Esophagus squamous epithelium (tissue), 4 donors: ENCODE results near the gene SOX8.

ENCODE experiments used
- CTCF ChIP-seq, 6 experiments: fragments of 450-650 bp in 4 of 6; fragments of 200-600 bp in 2 of 6; sonication (generic) in 2 of 6; IDR thresholded peaks; one replicate each; pipeline ENCODE4 v1.5.1; 2016 to 2019; ENCODE audit warnings: antibody characterized with exemption in 6 of 6, mild to moderate bottlenecking in 4 of 6, moderate library complexity in 4 of 6
- POLR2A ChIP-seq, 4 donors: fragments of 450-650 bp; IDR thresholded peaks; one replicate each; pipeline ENCODE4 v1.6.1; 2017; ENCODE audit warnings: antibody characterized with exemption in 4 of 4, mild to moderate bottlenecking in 4 of 4, moderate library complexity in 3 of 4

- no peak for TF ChIP-seq CTCF (IDR thresholded peaks at IDR 0.05)
- no peak for TF ChIP-seq POLR2A (IDR thresholded peaks at IDR 0.05)
Measured at GRCh38 chr16:984736-985636, 3.4 kb downstream of the SOX8 start.
